Lower leg skin (tissue), 3 donors: ENCODE measurements around the gene BCAT1.

Experiments used
- CTCF ChIP-seq, 3 donors: fragments of 450-650 bp; IDR thresholded peaks; one replicate each; pipeline ENCODE4 v1.5.1; 2016; ENCODE audit warnings: antibody characterized with exemption in 3 of 3, mild to moderate bottlenecking in 3 of 3, moderate library complexity in 2 of 3
- POLR2A ChIP-seq, 2 donors: fragments of 450-650 bp; IDR thresholded peaks; one replicate each; pipeline ENCODE4 v1.6.1; 2016 to 2017; ENCODE audit warnings: antibody characterized with exemption in 2 of 2, mild to moderate bottlenecking in 1 of 2, moderate library complexity in 1 of 2

GRCh38 chr12:24966951-24967564 lies 18.2 kb upstream of the BCAT1 start:
- TF ChIP-seq POLR2A (IDR thresholded peaks at IDR 0.05) (no peak), CTCF (IDR thresholded peaks at IDR 0.05) (no peak)
